GM23248 (cell line): ENCODE data around the gene HIF3A.

Experiments used
- EZH2 ChIP-seq: fragments of 200-600 bp; sonication (generic); IDR thresholded peaks from 2 replicates; pipeline ENCODE4 v1.6.1; 2018; ENCODE audit warnings: antibody characterized with exemption, mild to moderate bottlenecking; ENCODE audit not compliant: insufficient read depth, poor library complexity, severe bottlenecking
- EZH2phosphoT487 ChIP-seq: fragments of 200-600 bp; sonication (generic); IDR thresholded peaks from 2 replicates; pipeline ENCODE4 v1.6.1; 2018; ENCODE audit warnings: antibody characterized with exemption, moderate library complexity, mild to moderate bottlenecking, low read depth; ENCODE audit not compliant: insufficient read depth

GRCh38 chr19:46295401-46296201 is 1.2 kb upstream of the HIF3A start:
- TF ChIP-seq EZH2 (no peak), EZH2phosphoT487 (no peak)
